Endometrial microvascular endothelial cells (primary cell): ENCODE data around the gene RFC3. TPM values are rescaled to one million over a fixed set of nuclear protein-coding genes. Genes with fewer than 3 reads are reported as not detected.
"Not testable (repeated sequence)": the region's sequence is repeated elsewhere in the genome, so short reads cannot be mapped to it uniquely, and the experiment has no call there.

ENCODE experiments used
- in situ Hi-C: cut with HindIII; loops from 2 replicates; pipeline ENCODE4 v1.10.0; 2017; ENCODE audit warnings: low sequenced_read_pairs, low pct_unique_long_range_greater_than_20kb; ENCODE audit errors: inconsistent ontology term
- total RNA-seq: library from RNA; depleted of rRNA; stranded (reverse); fragments of >200 nt; gene quantifications from one replicate; pipeline ENCODE4 v1.2.3, GENCODE V29; 2015; ENCODE audit errors: inconsistent ontology term

The RFC3 gene
- total RNA-seq: 23.6 TPM

- in situ Hi-C loops: no loop called here
These were observed at the start of gene RFC3 for GRCh38 chr13:33817901-33818706. TSS of gene RFC3 (plus strand) at chr13:33818149. CDS start at chr13:33818179, 30 bp downstream.

- in situ Hi-C loops: no loop called here
These were observed 46.7 kb upstream of the RFC3 start for GRCh38 chr13:33771296-33771695.

- in situ Hi-C loops: no loop called here
These were observed 44.0 kb upstream of the RFC3 start for GRCh38 chr13:33773790-33774462.

GRCh38 chr13:33775339-33776108 lies 42.4 kb upstream of the RFC3 start:
- in situ Hi-C loops: no loop called here

- in situ Hi-C loops: no loop called here
These were observed 41.6 kb upstream of the RFC3 start for GRCh38 chr13:33776239-33776881.

GRCh38 chr13:33782631-33783030 lies 35.3 kb upstream of the RFC3 start:
- in situ Hi-C loops: no loop called here

- in situ Hi-C loops: not testable (repeated sequence)
These were observed 34.7 kb upstream of the RFC3 start for GRCh38 chr13:33783212-33783611.

GRCh38 chr13:33784738-33785137 lies 33.2 kb upstream of the RFC3 start:
- in situ Hi-C loops: no loop called here

- in situ Hi-C loops: no loop called here
These were observed 32.6 kb upstream of the RFC3 start for GRCh38 chr13:33785384-33785783.

- in situ Hi-C loops: no loop called here
These were observed 30.8 kb upstream of the RFC3 start for GRCh38 chr13:33787051-33787591.

- in situ Hi-C loops: no loop called here
These were observed 28.8 kb upstream of the RFC3 start for GRCh38 chr13:33789066-33789606.

GRCh38 chr13:33789739-33790138 lies 28.2 kb upstream of the RFC3 start:
- in situ Hi-C loops: no loop called here

GRCh38 chr13:33793726-33794125 lies 24.2 kb upstream of the RFC3 start:
- in situ Hi-C loops: no loop called here

- in situ Hi-C loops: no loop called here
These were observed 23.4 kb upstream of the RFC3 start for GRCh38 chr13:33794576-33794975.

GRCh38 chr13:33796095-33796494 lies 21.9 kb upstream of the RFC3 start:
- in situ Hi-C loops: no loop called here

GRCh38 chr13:33797622-33798021 lies 20.3 kb upstream of the RFC3 start:
- in situ Hi-C loops: no loop called here

GRCh38 chr13:33798023-33798422 lies 19.9 kb upstream of the RFC3 start:
- in situ Hi-C loops: no loop called here

GRCh38 chr13:33799950-33800592 lies 17.9 kb upstream of the RFC3 start:
- in situ Hi-C loops: no loop called here
